ENCODE results near the gene NABP1. TPM values are rescaled to one million over a fixed set of nuclear protein-coding genes. Genes with fewer than 3 reads are reported as not detected.

Gene NABP1
- total RNA-seq, 6 experiments from 2014 or later: 95.9 to 121 (median 109) TPM

- Mint-ChIP-seq H3K4me1 (ENCODE audit: low read depth) (peaks cover 25% of the 10 kb centered on the region), H3K4me3 (no peak overlapping the region), H3K36me3 (ENCODE audit: low read depth) (no peaks in the 10 kb centered on the region; the same call in 1 of the 2 replicates), H3K27ac (no peak overlapping the region), H3K27me3 (ENCODE audit: insufficient read depth) (no peaks in the 10 kb centered on the region; the same call in 1 of the 2 replicates), H3K9me3 (no peaks in the 10 kb centered on the region)
- DNase-seq: no peak
- TF ChIP-seq CTCF (IDR thresholded peaks at IDR 0.05): no peak
These were observed 32.9 kb upstream of the NABP1 start for GRCh38 chr2:191645032-191645431.

GRCh38 chr2:191645434-191646162 lies 32.3 kb upstream of the NABP1 start:
- Mint-ChIP-seq H3K27me3 (ENCODE audit: insufficient read depth) (no peaks in the 10 kb centered on the region; the same call in 1 of the 2 replicates), H3K4me1 (ENCODE audit: low read depth) (peaks cover 26% of the 10 kb centered on the region), H3K36me3 (ENCODE audit: low read depth) (no peaks in the 10 kb centered on the region; the same call in 1 of the 2 replicates), H3K4me3 (no peak overlapping the region), H3K27ac (peak overlapping the region; percentile 55; the same call in 1 of the 2 replicates), H3K9me3 (no peaks in the 10 kb centered on the region)
- TF ChIP-seq CTCF (IDR thresholded peaks at IDR 0.05): no peak
- DNase-seq: no peak

- H3K27ac Mint-ChIP-seq: peak overlapping the region; percentile 55; the same call in 1 of the 2 replicates
- no peaks in the 10 kb centered on the region; the same call in 1 of the 2 replicates for H3K27me3 Mint-ChIP-seq (ENCODE audit: insufficient read depth)
- no peaks in the 10 kb centered on the region for H3K9me3 Mint-ChIP-seq
- no peak for TF ChIP-seq CTCF (IDR thresholded peaks at IDR 0.05)
- H3K4me1 Mint-ChIP-seq (ENCODE audit: low read depth): peaks cover 34% of the 10 kb centered on the region
- H3K4me3 Mint-ChIP-seq: no peak overlapping the region
- H3K36me3 Mint-ChIP-seq (ENCODE audit: low read depth): no peaks in the 10 kb centered on the region; the same call in 1 of the 2 replicates
- DNase-seq: no peak
These were observed 31.6 kb upstream of the NABP1 start for GRCh38 chr2:191646163-191646902.

- peaks cover 42% of the 10 kb centered on the region for H3K4me1 Mint-ChIP-seq (ENCODE audit: low read depth)
- H3K27me3 Mint-ChIP-seq (ENCODE audit: insufficient read depth): no peaks in the 10 kb centered on the region
- no peak overlapping the region for H3K27ac Mint-ChIP-seq
- no peaks in the 10 kb centered on the region; the same call in 1 of the 2 replicates for H3K36me3 Mint-ChIP-seq (ENCODE audit: low read depth)
- H3K9me3 Mint-ChIP-seq: no peaks in the 10 kb centered on the region
- DNase-seq: no peak
- TF ChIP-seq CTCF (IDR thresholded peaks at IDR 0.05): no peak
- no peak overlapping the region for H3K4me3 Mint-ChIP-seq
These were observed 28.4 kb upstream of the NABP1 start for GRCh38 chr2:191649519-191649918.

- no peak for DNase-seq
- peaks cover 36% of the 10 kb centered on the region for H3K4me1 Mint-ChIP-seq (ENCODE audit: low read depth)
- no peaks in the 10 kb centered on the region; the same call in 1 of the 2 replicates for H3K36me3 Mint-ChIP-seq (ENCODE audit: low read depth)
- H3K4me3 Mint-ChIP-seq: no peak overlapping the region
- H3K9me3 Mint-ChIP-seq: no peaks in the 10 kb centered on the region
- no peaks in the 10 kb centered on the region for H3K27me3 Mint-ChIP-seq (ENCODE audit: insufficient read depth)
- no peak overlapping the region for H3K27ac Mint-ChIP-seq
- no peak for TF ChIP-seq CTCF (IDR thresholded peaks at IDR 0.05)
These were observed 26.8 kb upstream of the NABP1 start for GRCh38 chr2:191650896-191651773.

Measured in HFFc6 (cell line).